ENCODE data around the gene DIPK1A.
A peak's percentile ranks its signal among the peaks of the same experiment; 100 is the strongest.
"Not testable (repeated sequence)": the region's sequence is repeated elsewhere in the genome, so short reads cannot be mapped to it uniquely, and the experiment has no call there.

DIPK1A gene

GRCh38 chr1:92922356-92923035, 38.8 kb downstream of the DIPK1A start:
- no peak for DNase-seq (ENCODE audit: extremely low read depth in 1 of 2, low read depth in 1 of 2)

- DNase-seq (ENCODE audit: extremely low read depth in 1 of 2, low read depth in 1 of 2) = no peak
Observed at GRCh38 chr1:92921031-92922023, 39.9 kb downstream of the DIPK1A start.

- no peak for DNase-seq (ENCODE audit: extremely low read depth in 1 of 2, low read depth in 1 of 2)
Observed at GRCh38 chr1:92916899-92917298, 44.4 kb downstream of the DIPK1A start.

GRCh38 chr1:92915547-92915946, 45.7 kb downstream of the DIPK1A start:
- DNase-seq (ENCODE audit: extremely low read depth in 1 of 2, low read depth in 1 of 2) = no peak

- DNase-seq (ENCODE audit: extremely low read depth in 1 of 2, low read depth in 1 of 2) = no peak
Observed at GRCh38 chr1:92913093-92913819, 48.0 kb downstream of the DIPK1A start.

- no peak for DNase-seq (ENCODE audit: extremely low read depth in 1 of 2, low read depth in 1 of 2)
Observed at GRCh38 chr1:92910081-92910480, 51.2 kb downstream of the DIPK1A start.

- no peak for DNase-seq (ENCODE audit: extremely low read depth in 1 of 2, low read depth in 1 of 2)
Observed at GRCh38 chr1:92909321-92909720, 51.9 kb downstream of the DIPK1A start.

- DNase-seq (ENCODE audit: extremely low read depth in 1 of 2, low read depth in 1 of 2) = no peak
Observed at GRCh38 chr1:92907949-92908684, 53.1 kb downstream of the DIPK1A start.

- DNase-seq (ENCODE audit: extremely low read depth in 1 of 2, low read depth in 1 of 2) = no peak
Observed at GRCh38 chr1:92903765-92904164, 57.5 kb downstream of the DIPK1A start.

GRCh38 chr1:92902406-92902744, 58.9 kb downstream of the DIPK1A start:
- no peak for DNase-seq (ENCODE audit: extremely low read depth in 1 of 2, low read depth in 1 of 2)

GRCh38 chr1:92901699-92902405, 59.4 kb downstream of the DIPK1A start:
- DNase-seq (ENCODE audit: extremely low read depth in 1 of 2, low read depth in 1 of 2) = no peak

- DNase-seq (ENCODE audit: extremely low read depth in 1 of 2, low read depth in 1 of 2) = no peak
Observed at GRCh38 chr1:92901126-92901525, 60.1 kb downstream of the DIPK1A start.

GRCh38 chr1:92900539-92900938, 60.7 kb downstream of the DIPK1A start:
- DNase-seq (ENCODE audit: extremely low read depth in 1 of 2, low read depth in 1 of 2) = no peak

- DNase-seq (ENCODE audit: extremely low read depth in 1 of 2, low read depth in 1 of 2) = no peak
Observed at GRCh38 chr1:92899780-92900179, 61.5 kb downstream of the DIPK1A start.

- DNase-seq (ENCODE audit: extremely low read depth in 1 of 2, low read depth in 1 of 2) = not testable (repeated sequence)
Observed at GRCh38 chr1:92898053-92898452, 63.2 kb downstream of the DIPK1A start.

- DNase-seq (ENCODE audit: extremely low read depth in 1 of 2, low read depth in 1 of 2) = no peak
Observed at GRCh38 chr1:92887465-92887864, 73.8 kb downstream of the DIPK1A start.

- DNase-seq (ENCODE audit: extremely low read depth in 1 of 2, low read depth in 1 of 2) = no peak
Observed at GRCh38 chr1:92886886-92887419, 74.3 kb downstream of the DIPK1A start.

GRCh38 chr1:92884195-92884594, 77.1 kb downstream of the DIPK1A start:
- no peak for DNase-seq (ENCODE audit: extremely low read depth in 1 of 2, low read depth in 1 of 2)

- no peak for DNase-seq (ENCODE audit: extremely low read depth in 1 of 2, low read depth in 1 of 2)
Observed at GRCh38 chr1:92883297-92883696, 78.0 kb downstream of the DIPK1A start.

GRCh38 chr1:92882819-92883218, 78.4 kb downstream of the DIPK1A start:
- DNase-seq (ENCODE audit: extremely low read depth in 1 of 2, low read depth in 1 of 2) = peak; percentile 9 to 10

Measured in activated CD8-positive, alpha-beta memory T cell treated with anti-CD3 and anti-CD28 coated beads for 1 hour (primary cell).